Measurements from ENCODE around the gene MRPL47.

Gene MRPL47

GRCh38 chr3:179558742-179559364 is 45.6 kb downstream of the MRPL47 start:
- no peak for TF ChIP-seq GATA2 (IDR thresholded peaks at IDR 0.05; ENCODE audit: low read depth, low read length)
- TF ChIP-seq GATA3 (IDR thresholded peaks at IDR 0.05; ENCODE audit: low read depth, low read length): no peak

GRCh38 chr3:179551349-179552105 is 52.9 kb downstream of the MRPL47 start:
- no peak for TF ChIP-seq GATA3 (IDR thresholded peaks at IDR 0.05; ENCODE audit: low read depth, low read length)
- no peak for TF ChIP-seq GATA2 (IDR thresholded peaks at IDR 0.05; ENCODE audit: low read depth, low read length)

- TF ChIP-seq GATA3 (IDR thresholded peaks at IDR 0.05; ENCODE audit: low read depth, low read length): no peak
These were observed 57.6 kb downstream of the MRPL47 start for GRCh38 chr3:179546814-179547241.

GRCh38 chr3:179544981-179545645 is 59.3 kb downstream of the MRPL47 start:
- TF ChIP-seq GATA3 (IDR thresholded peaks at IDR 0.05; ENCODE audit: low read depth, low read length): no peak
- no peak for TF ChIP-seq GATA2 (IDR thresholded peaks at IDR 0.05; ENCODE audit: low read depth, low read length)

- TF ChIP-seq GATA3 (IDR thresholded peaks at IDR 0.05; ENCODE audit: low read depth, low read length): no peak
- no peak for TF ChIP-seq GATA2 (IDR thresholded peaks at IDR 0.05; ENCODE audit: low read depth, low read length)
These were observed 62.1 kb downstream of the MRPL47 start for GRCh38 chr3:179542375-179542774.

- TF ChIP-seq GATA2 (IDR thresholded peaks at IDR 0.05; ENCODE audit: low read depth, low read length) (no peak), GATA3 (IDR thresholded peaks at IDR 0.05; ENCODE audit: low read depth, low read length) (no peak)
These were observed 62.8 kb downstream of the MRPL47 start for GRCh38 chr3:179541596-179541995.

- TF ChIP-seq GATA3 (IDR thresholded peaks at IDR 0.05; ENCODE audit: low read depth, low read length) (no peak), GATA2 (IDR thresholded peaks at IDR 0.05; ENCODE audit: low read depth, low read length) (no peak)
These were observed 63.3 kb downstream of the MRPL47 start for GRCh38 chr3:179541094-179541493.

All from SH-SY5Y (cell line).